Liver (tissue), 9 donors: Measurements from ENCODE around the gene SLC9B2. TPM values are rescaled to one million over a fixed set of nuclear protein-coding genes. Genes with fewer than 3 reads are reported as not detected.

ENCODE experiments used
- DNase-seq: peaks from one replicate; pipeline ENCODE4 v3.0.0-alpha.2; 2017; ENCODE audit warnings: low spot score
- H3K27ac ChIP-seq, 2 donors: one replicate each; pipeline ENCODE4 v1.7.0; 2013; ENCODE audit warnings: inconsistent platforms in 2 of 2, low read length in 2 of 2, control low read depth in 1 of 2, low read depth in 1 of 2, mild to moderate bottlenecking in 1 of 2
- H3K27me3 ChIP-seq, 4 donors: one replicate each; pipeline versions ENCODE4 v1.6.1 to v1.7.0; 2013; ENCODE audit warnings: low read length in 3 of 4, inconsistent platforms in 1 of 4, mild to moderate bottlenecking in 1 of 4, moderate library complexity in 1 of 4; ENCODE audit not compliant: control insufficient read depth in 4 of 4, insufficient read depth in 4 of 4
- H3K36me3 ChIP-seq, 4 donors: one replicate each; pipeline versions ENCODE4 v1.6.1 to v1.7.0; 2013; ENCODE audit warnings: low read length in 3 of 4, mild to moderate bottlenecking in 3 of 4, low read depth in 1 of 4, moderate library complexity in 1 of 4; ENCODE audit not compliant: control insufficient read depth in 4 of 4, insufficient read depth in 3 of 4
- H3K4me1 ChIP-seq, 4 donors: one replicate each; pipeline versions ENCODE4 v1.6.1 to v1.7.0; 2013; ENCODE audit warnings: low read length in 3 of 4, mild to moderate bottlenecking in 3 of 4, moderate library complexity in 1 of 4; ENCODE audit not compliant: control insufficient read depth in 4 of 4, insufficient read depth in 4 of 4
- H3K4me3 ChIP-seq, 3 donors: one replicate each; pipeline versions ENCODE4 v1.6.1 to v1.7.0; 2013; ENCODE audit warnings: low read length in 3 of 3, control low read depth in 1 of 3, low read depth in 1 of 3, mild to moderate bottlenecking in 1 of 3
- H3K9ac ChIP-seq, 2 donors: one replicate each; pipeline ENCODE4 v1.7.0; 2013; ENCODE audit warnings: low read length in 2 of 2, mild to moderate bottlenecking in 2 of 2, moderate library complexity in 2 of 2, control low read depth in 1 of 2, low read depth in 1 of 2
- H3K9me3 ChIP-seq, 4 donors: one replicate each; pipeline versions ENCODE4 v1.6.1 to v1.7.0; 2013; ENCODE audit warnings: low read length in 3 of 4; ENCODE audit not compliant: control insufficient read depth in 4 of 4
- EGR1 ChIP-seq, 2 donors: IDR thresholded peaks; 2 replicates each; pipeline ENCODE4 v1.6.1; 2016 to 2018; ENCODE audit warnings: antibody characterized with exemption in 2 of 2, low read depth in 2 of 2
- FOXA1 ChIP-seq: IDR thresholded peaks from 2 replicates; pipeline ENCODE4 v1.6.1; 2016; ENCODE audit warnings: antibody characterized with exemption
- FOXA2 ChIP-seq: IDR thresholded peaks from 2 replicates; pipeline ENCODE4 v1.6.1; 2016; ENCODE audit warnings: antibody characterized with exemption
- GABPA ChIP-seq, 2 donors: IDR thresholded peaks in 1 of 2; conservative IDR thresholded peaks in 1 of 2; 2 replicates each; pipeline ENCODE4 v1.6.1; 2016; ENCODE audit warnings: antibody characterized with exemption in 2 of 2, mild to moderate bottlenecking in 1 of 2, moderate library complexity in 1 of 2
- HNF4A ChIP-seq, 2 donors: conservative IDR thresholded peaks; 2 replicates each; pipeline ENCODE4 v1.6.1; 2016; ENCODE audit warnings: antibody characterized with exemption in 2 of 2, mild to moderate bottlenecking in 2 of 2
- HNF4G ChIP-seq: IDR thresholded peaks from 2 replicates; pipeline ENCODE4 v1.6.1; 2016; ENCODE audit warnings: antibody characterized with exemption
- JUND ChIP-seq, 2 donors: IDR thresholded peaks; 2 replicates each; pipeline ENCODE4 v1.6.1; 2016; ENCODE audit warnings: antibody characterized with exemption in 2 of 2
- NR2F2 ChIP-seq: IDR thresholded peaks from 2 replicates; pipeline ENCODE4 v1.6.1; 2016; ENCODE audit warnings: antibody characterized with exemption
- RAD21 ChIP-seq, 2 donors: IDR thresholded peaks; 2 replicates each; pipeline ENCODE4 v1.6.1; 2016; ENCODE audit warnings: antibody characterized with exemption in 2 of 2, mild to moderate bottlenecking in 2 of 2
- RXRA ChIP-seq, 2 donors: IDR thresholded peaks; 2 replicates each; pipeline ENCODE4 v1.6.1; 2017 to 2018; ENCODE audit warnings: antibody characterized with exemption in 2 of 2, mild to moderate bottlenecking in 1 of 2
- SP1 ChIP-seq: IDR thresholded peaks from 2 replicates; pipeline ENCODE4 v1.6.1; 2018; ENCODE audit warnings: antibody characterized with exemption, mild to moderate bottlenecking
- TAF1 ChIP-seq: conservative IDR thresholded peaks from 2 replicates; pipeline ENCODE4 v1.6.1; 2016; ENCODE audit warnings: antibody characterized with exemption, mild to moderate bottlenecking
- YY1 ChIP-seq: IDR thresholded peaks from 2 replicates; pipeline ENCODE4 v1.6.1; 2016; ENCODE audit warnings: antibody characterized with exemption, mild to moderate bottlenecking
- WGBS: extraction: QIAGEN DNeasy Blood & Tissue Kit; methylation state at CpG from one replicate; pipeline ENCODE4 v1.1.7; 2013; 5-methylcytosine and 5-hydroxymethylcytosine counted together
- polyA plus RNA-seq, 2 donors: library from polyadenylated mRNA; stranded (reverse) in 1 of 2; unstranded in 1 of 2; fragments of 200-250 nt in 1 of 2; fragments of >200 nt in 1 of 2; fragmentation: Nextera tagmentation in 1 of 2; extraction: Ambion mirVana in 1 of 2; gene quantifications; one replicate each; pipeline versions ENCODE4 v1.2.1 to v1.2.3, GENCODE V29; 2013 to 2015
- total RNA-seq, 2 donors: library from RNA; depleted of rRNA; stranded (reverse); fragments of >200 nt; gene quantifications; one replicate each; pipeline ENCODE4 v1.2.3, GENCODE V29; 2014
- TF ChIP-seq, protein P1 (sequence below): IDR thresholded peaks from 2 replicates; pipeline ENCODE4 v1.6.1; 2016; ENCODE audit warnings: antibody characterized with exemption
- TF ChIP-seq, protein P2 (sequence below): IDR thresholded peaks from 2 replicates; pipeline ENCODE4 v1.6.1; 2016; ENCODE audit warnings: antibody characterized with exemption
- TF ChIP-seq, protein P3 (sequence below): IDR thresholded peaks from 2 replicates; pipeline ENCODE4 v1.6.1; 2016; ENCODE audit warnings: antibody characterized with exemption
- TF ChIP-seq, protein P4 (sequence below): IDR thresholded peaks from 2 replicates; pipeline ENCODE4 v1.6.1; 2016; ENCODE audit warnings: antibody characterized with exemption, mild to moderate bottlenecking
- TF ChIP-seq, protein P5 (sequence below): fragments of 150-350 bp; IDR thresholded peaks from 2 replicates; pipeline ENCODE4 v1.5.1; 2017; ENCODE audit warnings: improper control_type of control experiment, low read depth, low read length; ENCODE audit not compliant: missing input control
- donor health status: healthy.
- donor health status: healthy.
- donor health status: healthy.
- donor health status: healthy.
- donor health status: healthy.

SLC9B2 gene
- total and polyA plus RNA-seq, 4 donors: 23.7 to 47.0 (median 34.5) TPM

DNA sequence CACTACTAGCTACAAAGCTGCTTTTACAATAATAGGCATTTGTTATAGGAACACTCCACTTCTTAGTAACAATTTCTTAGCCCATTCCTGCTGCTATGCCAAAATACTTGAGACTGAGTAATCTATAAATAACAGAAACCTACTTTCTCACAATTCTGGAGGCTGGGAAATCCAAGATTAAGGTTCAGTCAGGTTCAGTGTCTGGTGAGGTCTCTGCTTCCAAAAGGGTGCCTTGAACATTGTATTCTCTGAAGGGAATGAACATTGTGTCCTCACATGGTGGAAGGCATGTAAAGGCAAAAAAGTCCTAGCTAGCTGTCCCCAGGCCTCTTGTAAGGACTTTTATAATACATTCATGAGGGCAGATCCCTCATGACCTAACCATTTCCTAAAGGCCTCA, 64.0 kb downstream of the SLC9B2 start:
- DNase-seq: no peak
- Histone ChIP-seq H3K27me3 (no peaks in the 10 kb centered on the region), H3K9me3 (no peaks in the 10 kb centered on the region), H3K4me3 (no peak overlapping the region), H3K36me3 (no peaks in the 10 kb centered on the region), H3K4me1 (peaks cover 0 to 11% (median 4%) of the 10 kb centered on the region in 4 donors), H3K27ac (no peak overlapping the region), H3K9ac (no peak overlapping the region)
- TF ChIP-seq GABPA (IDR thresholded peaks at IDR 0.05 in 1 of 2, conservative IDR thresholded peaks at IDR 0.05 in 1 of 2) (no peak), HNF4A (conservative IDR thresholded peaks at IDR 0.05) (no peak), SP1 (no peak), FOXA2 (no peak)
- TF ChIP-seq, protein P1, sequence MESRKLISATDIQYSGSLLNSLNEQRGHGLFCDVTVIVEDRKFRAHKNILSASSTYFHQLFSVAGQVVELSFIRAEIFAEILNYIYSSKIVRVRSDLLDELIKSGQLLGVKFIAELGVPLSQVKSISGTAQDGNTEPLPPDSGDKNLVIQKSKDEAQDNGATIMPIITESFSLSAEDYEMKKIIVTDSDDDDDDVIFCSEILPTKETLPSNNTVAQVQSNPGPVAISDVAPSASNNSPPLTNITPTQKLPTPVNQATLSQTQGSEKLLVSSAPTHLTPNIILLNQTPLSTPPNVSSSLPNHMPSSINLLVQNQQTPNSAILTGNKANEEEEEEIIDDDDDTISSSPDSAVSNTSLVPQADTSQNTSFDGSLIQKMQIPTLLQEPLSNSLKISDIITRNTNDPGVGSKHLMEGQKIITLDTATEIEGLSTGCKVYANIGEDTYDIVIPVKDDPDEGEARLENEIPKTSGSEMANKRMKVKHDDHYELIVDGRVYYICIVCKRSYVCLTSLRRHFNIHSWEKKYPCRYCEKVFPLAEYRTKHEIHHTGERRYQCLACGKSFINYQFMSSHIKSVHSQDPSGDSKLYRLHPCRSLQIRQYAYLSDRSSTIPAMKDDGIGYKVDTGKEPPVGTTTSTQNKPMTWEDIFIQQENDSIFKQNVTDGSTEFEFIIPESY: no peak

DNA sequence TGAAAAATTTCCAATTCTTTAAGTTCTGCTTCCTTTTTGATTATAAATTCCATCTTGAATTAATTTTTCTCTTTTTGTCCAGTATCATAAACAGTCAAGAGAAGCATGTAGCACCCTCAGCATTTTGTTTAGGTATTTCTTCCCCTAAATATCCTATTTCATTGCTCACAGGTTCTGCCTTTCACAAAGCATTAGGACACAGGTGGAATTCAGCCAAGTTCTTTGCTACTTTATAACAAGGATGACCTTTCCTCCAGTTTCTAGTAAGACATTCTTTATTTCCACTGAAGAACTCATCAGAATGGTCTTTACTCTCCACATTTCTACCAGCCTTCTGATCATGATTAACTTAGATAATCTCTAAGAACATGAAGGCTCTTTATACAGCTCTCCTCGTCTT, 64.5 kb downstream of the SLC9B2 start:
- TF ChIP-seq SP1: peak; percentile 12
- TF ChIP-seq, protein P2, sequence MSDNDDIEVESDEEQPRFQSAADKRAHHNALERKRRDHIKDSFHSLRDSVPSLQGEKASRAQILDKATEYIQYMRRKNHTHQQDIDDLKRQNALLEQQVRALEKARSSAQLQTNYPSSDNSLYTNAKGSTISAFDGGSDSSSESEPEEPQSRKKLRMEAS: no peak
- no peak for TF ChIP-seq YY1
- TF ChIP-seq, protein P3, sequence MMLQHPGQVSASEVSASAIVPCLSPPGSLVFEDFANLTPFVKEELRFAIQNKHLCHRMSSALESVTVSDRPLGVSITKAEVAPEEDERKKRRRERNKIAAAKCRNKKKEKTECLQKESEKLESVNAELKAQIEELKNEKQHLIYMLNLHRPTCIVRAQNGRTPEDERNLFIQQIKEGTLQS: no peak
- no peak for TF ChIP-seq HNF4A (conservative IDR thresholded peaks at IDR 0.05)
- no peak for TF ChIP-seq GABPA (IDR thresholded peaks at IDR 0.05 in 1 of 2, conservative IDR thresholded peaks at IDR 0.05 in 1 of 2)
- TF ChIP-seq JUND (IDR thresholded peaks at IDR 0.05): no peak
- TF ChIP-seq, protein P4, sequence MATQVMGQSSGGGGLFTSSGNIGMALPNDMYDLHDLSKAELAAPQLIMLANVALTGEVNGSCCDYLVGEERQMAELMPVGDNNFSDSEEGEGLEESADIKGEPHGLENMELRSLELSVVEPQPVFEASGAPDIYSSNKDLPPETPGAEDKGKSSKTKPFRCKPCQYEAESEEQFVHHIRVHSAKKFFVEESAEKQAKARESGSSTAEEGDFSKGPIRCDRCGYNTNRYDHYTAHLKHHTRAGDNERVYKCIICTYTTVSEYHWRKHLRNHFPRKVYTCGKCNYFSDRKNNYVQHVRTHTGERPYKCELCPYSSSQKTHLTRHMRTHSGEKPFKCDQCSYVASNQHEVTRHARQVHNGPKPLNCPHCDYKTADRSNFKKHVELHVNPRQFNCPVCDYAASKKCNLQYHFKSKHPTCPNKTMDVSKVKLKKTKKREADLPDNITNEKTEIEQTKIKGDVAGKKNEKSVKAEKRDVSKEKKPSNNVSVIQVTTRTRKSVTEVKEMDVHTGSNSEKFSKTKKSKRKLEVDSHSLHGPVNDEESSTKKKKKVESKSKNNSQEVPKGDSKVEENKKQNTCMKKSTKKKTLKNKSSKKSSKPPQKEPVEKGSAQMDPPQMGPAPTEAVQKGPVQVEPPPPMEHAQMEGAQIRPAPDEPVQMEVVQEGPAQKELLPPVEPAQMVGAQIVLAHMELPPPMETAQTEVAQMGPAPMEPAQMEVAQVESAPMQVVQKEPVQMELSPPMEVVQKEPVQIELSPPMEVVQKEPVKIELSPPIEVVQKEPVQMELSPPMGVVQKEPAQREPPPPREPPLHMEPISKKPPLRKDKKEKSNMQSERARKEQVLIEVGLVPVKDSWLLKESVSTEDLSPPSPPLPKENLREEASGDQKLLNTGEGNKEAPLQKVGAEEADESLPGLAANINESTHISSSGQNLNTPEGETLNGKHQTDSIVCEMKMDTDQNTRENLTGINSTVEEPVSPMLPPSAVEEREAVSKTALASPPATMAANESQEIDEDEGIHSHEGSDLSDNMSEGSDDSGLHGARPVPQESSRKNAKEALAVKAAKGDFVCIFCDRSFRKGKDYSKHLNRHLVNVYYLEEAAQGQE: no peak
- no peak for TF ChIP-seq RAD21 (IDR thresholded peaks at IDR 0.05)
- TF ChIP-seq, protein P5, sequence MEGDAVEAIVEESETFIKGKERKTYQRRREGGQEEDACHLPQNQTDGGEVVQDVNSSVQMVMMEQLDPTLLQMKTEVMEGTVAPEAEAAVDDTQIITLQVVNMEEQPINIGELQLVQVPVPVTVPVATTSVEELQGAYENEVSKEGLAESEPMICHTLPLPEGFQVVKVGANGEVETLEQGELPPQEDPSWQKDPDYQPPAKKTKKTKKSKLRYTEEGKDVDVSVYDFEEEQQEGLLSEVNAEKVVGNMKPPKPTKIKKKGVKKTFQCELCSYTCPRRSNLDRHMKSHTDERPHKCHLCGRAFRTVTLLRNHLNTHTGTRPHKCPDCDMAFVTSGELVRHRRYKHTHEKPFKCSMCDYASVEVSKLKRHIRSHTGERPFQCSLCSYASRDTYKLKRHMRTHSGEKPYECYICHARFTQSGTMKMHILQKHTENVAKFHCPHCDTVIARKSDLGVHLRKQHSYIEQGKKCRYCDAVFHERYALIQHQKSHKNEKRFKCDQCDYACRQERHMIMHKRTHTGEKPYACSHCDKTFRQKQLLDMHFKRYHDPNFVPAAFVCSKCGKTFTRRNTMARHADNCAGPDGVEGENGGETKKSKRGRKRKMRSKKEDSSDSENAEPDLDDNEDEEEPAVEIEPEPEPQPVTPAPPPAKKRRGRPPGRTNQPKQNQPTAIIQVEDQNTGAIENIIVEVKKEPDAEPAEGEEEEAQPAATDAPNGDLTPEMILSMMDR: no peak
- no peak for TF ChIP-seq FOXA2
- no peak for TF ChIP-seq TAF1
- TF ChIP-seq NR2F2: no peak
- peak in 1 of 2 donors; percentile 53 for TF ChIP-seq RXRA (IDR thresholded peaks at IDR 0.05)
- TF ChIP-seq HNF4G: no peak
- no peak for TF ChIP-seq FOXA1
- no peak for TF ChIP-seq EGR1 (IDR thresholded peaks at IDR 0.05; ENCODE audit: low read depth in 2 of 2)
- Histone ChIP-seq H3K9ac (peak overlapping the region in 1 of 2 donors; percentile 13), H3K36me3 (no peaks in the 10 kb centered on the region), H3K4me1 (peaks cover 0 to 11% (median 4%) of the 10 kb centered on the region in 4 donors), H3K27me3 (no peaks in the 10 kb centered on the region), H3K27ac (no peak overlapping the region), H3K4me3 (no peak overlapping the region), H3K9me3 (no peaks in the 10 kb centered on the region)
- WGBS: 81% methylated on average over 1 of the region's 1 CpG
- DNase-seq: no peak
